HepG2 (cell line): ENCODE data around the gene TSPAN31. TPM values are rescaled to one million over a fixed set of nuclear protein-coding genes. Genes with fewer than 3 reads are reported as not detected.

Experiments used
- ATAC-seq: fragments of 200-7000 bp; cut with Tn5 transposase; 3 replicates; pipeline ENCODE4 v1.9.1; 2020; ENCODE audit warnings: mild to moderate bottlenecking, moderate library complexity
- BruUV-seq: library from RNA; stranded (reverse); fragments of 400-500 nt; replicated peaks from 2 replicates; lab custom pipeline; 2021; lab: Mats Ljungman, UMichigan
- CTCF ChIA-PET: fragments of 300-600 bp; formaldehyde crosslinking; extraction: SDS; loops from one replicate; lab custom pipeline; 2021; ENCODE audit warnings: low total read pairs, inconsistent platforms, low intra/inter-chr PET ratio; lab: Yijun Ruan, JAX
- POLR2A ChIA-PET: fragments of 350-600 bp; sonication (Branson Sonifier 250); formaldehyde crosslinking; loops from one replicate; lab custom pipeline; 2020; ENCODE audit warnings: antibody characterized with exemption, inconsistent platforms; lab: Yijun Ruan, JAX
- DNase-seq: peaks from one replicate; pipeline ENCODE4 v3.0.0-alpha.2; 2015; ENCODE audit warnings: low spot score
- FAIRE-seq: peaks from 3 replicates; lab custom pipeline; 2011; peaks lifted over from hg19 to GRCh38; lab: Jason Lieb, UNC
- H2AFZ ChIP-seq: one replicate; pipeline ENCODE4 v1.6.1; 2011; ENCODE audit warnings: low read length, inconsistent platforms
- H3K27ac ChIP-seq: fragments of 300-600 bp; 3 replicates; pipeline ENCODE4 v1.8.0; 2011; ENCODE audit warnings: mixed run types, mild to moderate bottlenecking, mixed read lengths, low read length, inconsistent platforms; ENCODE audit not compliant: insufficient read depth; ENCODE audit errors: extremely low read length
- H3K27me3 ChIP-seq, 2 experiments: fragments of 200-600 bp in 1 of 2; 2 replicates in 1 of 2; 3 replicates in 1 of 2; pipeline versions ENCODE4 v1.6.0 to v1.8.0; 2011; ENCODE audit warnings: low read length in 2 of 2, mild to moderate bottlenecking in 2 of 2, moderate library complexity in 2 of 2, inconsistent platforms in 1 of 2; ENCODE audit not compliant: insufficient read depth in 2 of 2, control insufficient read depth in 1 of 2
- H3K36me3 ChIP-seq, 2 experiments: fragments of 200-600 bp in 1 of 2; replicated peaks in 1 of 2; 2 replicates in 1 of 2; 3 replicates in 1 of 2; pipeline versions ENCODE4 v1.5.1 to v1.8.0; 2011; ENCODE audit warnings: low read length in 2 of 2, inconsistent platforms in 1 of 2; ENCODE audit not compliant: insufficient read depth in 2 of 2, control insufficient read depth in 1 of 2
- H3K4me1 ChIP-seq: 2 replicates; pipeline ENCODE4 v1.5.1; 2012; ENCODE audit warnings: low read length, inconsistent platforms; ENCODE audit not compliant: insufficient read depth
- H3K4me2 ChIP-seq: 2 replicates; pipeline ENCODE4 v1.6.0; 2011; ENCODE audit warnings: low read depth, low read length, inconsistent platforms
- H3K4me3 ChIP-seq, 3 experiments: fragments of 200-600 bp in 1 of 3; sonication (generic), shearing (Covaris generic) in 1 of 3; replicated peaks in 1 of 3; 2 replicates each; pipeline ENCODE4 v1.5.1; 2011 to 2016; ENCODE audit warnings: low read length in 3 of 3, inconsistent platforms in 2 of 3, low read depth in 2 of 3, mild to moderate bottlenecking in 2 of 3, control low read depth in 1 of 3, mixed read lengths in 1 of 3; ENCODE audit not compliant: insufficient read depth in 1 of 3
- H3K79me2 ChIP-seq: one replicate; pipeline ENCODE4 v1.6.1; 2011; ENCODE audit warnings: low read length, inconsistent platforms; ENCODE audit not compliant: insufficient read depth
- H3K9ac ChIP-seq: 2 replicates; pipeline ENCODE4 v1.6.0; 2011; ENCODE audit warnings: mild to moderate bottlenecking, low read depth, low read length, inconsistent platforms; ENCODE audit not compliant: insufficient read depth
- H3K9me3 ChIP-seq: 2 replicates; pipeline ENCODE4 v1.5.1; 2012; ENCODE audit warnings: mild to moderate bottlenecking, low read length
- H4K20me1 ChIP-seq: 2 replicates; pipeline ENCODE4 v1.6.0; 2011; ENCODE audit warnings: inconsistent platforms, mild to moderate bottlenecking, low read length, moderate library complexity; ENCODE audit not compliant: insufficient read depth
- CCDC6 ChIP-seq: sonication (generic); formaldehyde crosslinking; IDR thresholded peaks from 2 replicates; pipeline ENCODE4 v1.8.1; 2022; ENCODE audit warnings: mild to moderate bottlenecking, missing genetic modification reagents, moderate library complexity
- GTF3A ChIP-seq: sonication (generic); formaldehyde crosslinking; conservative IDR thresholded peaks from 2 replicates; pipeline ENCODE4 v1.4.0; 2020; ENCODE audit warnings: mild to moderate bottlenecking, missing genetic modification reagents
- ZSCAN22 ChIP-seq: sonication (generic); formaldehyde crosslinking; IDR thresholded peaks from 2 replicates; pipeline ENCODE4 v1.4.0; 2020; ENCODE audit warnings: mild to moderate bottlenecking, missing genetic modification reagents
- ZSCAN30 ChIP-seq: sonication (generic); formaldehyde crosslinking; IDR thresholded peaks from 2 replicates; pipeline ENCODE4 v1.5.0; 2020; ENCODE audit warnings: mild to moderate bottlenecking, missing genetic modification reagents
- WGBS: methylation state at CpG from one replicate; pipeline ENCODE4 v1.1.6; 2017; ENCODE audit warnings: low lambda C conversion rate; 5-methylcytosine and 5-hydroxymethylcytosine counted together
- in situ Hi-C: cut with HindIII; loops from 2 replicates; pipeline ENCODE4 v1.10.0; 2017; ENCODE audit warnings: low pct_unique_long_range_greater_than_20kb; ENCODE audit not compliant: extremely low pct_ligation_motif_present
- intact Hi-C: fragments of 100-400 bp; cut with micrococcal nuclease; formaldehyde crosslinking; loops from one replicate; pipeline ENCODE4 v1.10.0; 2022; ENCODE audit not compliant: unreplicated experiment
- polyA plus RNA-seq, 8 experiments: library from polyadenylated mRNA; depleted of rRNA in 3 of 8; stranded (reverse) in 7 of 8; unstranded in 1 of 8; fragments of >200 nt; fragmentation: Illumina TruSeq in 4 of 8; extraction: Trizol in 4 of 8; gene quantifications; 2 replicates each; pipeline versions ENCODE4 v1.2.1 to v1.2.3, GENCODE V29; 2011 to 2016; ENCODE audit warnings: low read depth in 4 of 8, missing spikeins in 1 of 8, mixed read lengths in 1 of 8; ENCODE audit not compliant: insufficient read depth in 1 of 8
- total RNA-seq, 5 experiments: library from RNA; depleted of rRNA; stranded (reverse); fragments of >200 nt; fragmentation: Illumina TruSeq; extraction: Trizol; gene quantifications; 2 replicates each; pipeline ENCODE4 v1.2.3, GENCODE V29; 2016; ENCODE audit warnings: low read depth in 1 of 5

The TSPAN31 gene
- total and polyA plus RNA-seq, 2 of the 13 experiments (the other 11 are each of a cell fraction or from before 2014, with no cell fraction given), result 10.4 to 24.6 TPM

- in situ Hi-C loops, result no loop called here
- Histone ChIP-seq H3K4me2 (no peak overlapping the region), H3K4me1 (peaks cover 23% of the 10 kb centered on the region), H3K27me3 (no peaks in the 10 kb centered on the region; a peak in 1 of 5 replicates), H2AFZ (no peak overlapping the region), H3K4me3 (no peak overlapping the region), H3K9ac (no peak overlapping the region), H3K36me3 (peaks cover 0 to 7% of the 10 kb centered on the region in 2 experiments; a peak in 4 of 5 replicates), H3K27ac (no peak overlapping the region), H4K20me1 (no peaks in the 10 kb centered on the region), H3K9me3 (no peaks in the 10 kb centered on the region), H3K79me2 (peaks cover 17% of the 10 kb centered on the region)
- no peak for ATAC-seq
- no peak for DNase-seq
- BruUV-seq, result no TSS peak
- FAIRE-seq, result no peak
- 95% methylated on average over 3 of the region's 3 CpGs for WGBS
- intact Hi-C loops, result no loop called here
- POLR2A ChIA-PET, result interaction anchor here (0.7 kb wide), 1 partner anchor 10 kb away, joined by 3 read pairs; no protein-coding TSS in a partner anchor
- no peak for TF ChIP-seq CCDC6 (CRISPR knock-in tag)
- CTCF ChIA-PET, result no interaction called here
Observed at GRCh38 chr12:57775044-57775443, 30.2 kb downstream of the TSPAN31 start.

- ChIA-PET POLR2A (no interaction called here), CTCF (no interaction called here)
- Histone ChIP-seq H4K20me1 (no peaks in the 10 kb centered on the region), H3K27ac (no peak overlapping the region), H3K9ac (no peak overlapping the region), H3K79me2 (peaks cover 12% of the 10 kb centered on the region), H3K27me3 (no peaks in the 10 kb centered on the region; a peak in 1 of 5 replicates), H3K4me2 (no peak overlapping the region), H3K4me1 (peaks cover 17% of the 10 kb centered on the region), H3K4me3 (no peak overlapping the region), H3K9me3 (no peaks in the 10 kb centered on the region), H3K36me3 (peaks cover 5 to 6% of the 10 kb centered on the region in 2 experiments), H2AFZ (no peak overlapping the region)
- ATAC-seq, result no peak
- in situ Hi-C loops, result no loop called here
- intact Hi-C loops, result no loop called here
- 86% methylated on average over 4 of the region's 4 CpGs for WGBS
- peak; percentile 53 for FAIRE-seq
- BruUV-seq, result no TSS peak
- no peak for DNase-seq
- TF ChIP-seq ZSCAN30 (CRISPR knock-in tag) (no peak), ZSCAN22 (CRISPR knock-in tag) (no peak), GTF3A (CRISPR knock-in tag) (no peak)
Observed at GRCh38 chr12:57775563-57776246, 30.9 kb downstream of the TSPAN31 start.
